Activated B cell treated with CpG ODN at 0.5 μM for 24 hours (primary cell): ENCODE measurements around the gene PTPRK. TPM values are rescaled to one million over a fixed set of nuclear protein-coding genes. Genes with fewer than 3 reads are reported as not detected.

Experiments used
- ATAC-seq: fragments of 200-7000 bp; cut with Tn5 transposase; one replicate; pipeline ENCODE4 v1.10.0; 2021; ENCODE audit warnings: low read depth, mild to moderate bottlenecking, moderate library complexity
- CTCF ChIA-PET: fragments of 350-600 bp; sonication (Branson Sonifier 250); formaldehyde crosslinking; loops from one replicate; lab custom pipeline; 2021; ENCODE audit warnings: antibody characterized with exemption; lab: Charles Lee
- POLR2A ChIA-PET: fragments of 350-600 bp; sonication (Branson Sonifier 250); formaldehyde crosslinking; loops from one replicate; lab custom pipeline; 2021; ENCODE audit warnings: antibody characterized with exemption; lab: Charles Lee
- DNase-seq: peaks from one replicate; pipeline ENCODE4 v3.0.0; 2022
- H3K27ac Mint-ChIP-seq: one replicate; pipeline ENCODE4 v1.8.0; 2020; ENCODE audit warnings: mixed read lengths
- H3K27me3 Mint-ChIP-seq: one replicate; pipeline ENCODE4 v1.8.0; 2021; ENCODE audit warnings: mixed read lengths
- H3K36me3 Mint-ChIP-seq: one replicate; pipeline ENCODE4 v1.8.0; 2021; ENCODE audit warnings: low read depth, mixed read lengths
- H3K4me1 Mint-ChIP-seq: one replicate; pipeline ENCODE4 v1.8.0; 2021; ENCODE audit warnings: mixed read lengths
- H3K4me3 Mint-ChIP-seq: one replicate; pipeline ENCODE4 v1.8.0; 2020; ENCODE audit warnings: mild to moderate bottlenecking, mixed read lengths
- H3K9me3 Mint-ChIP-seq: one replicate; pipeline ENCODE4 v1.8.0; 2020; ENCODE audit warnings: mixed read lengths
- CTCF ChIP-seq: fragments of 200-600 bp; IDR thresholded peaks from one replicate; pipeline ENCODE4 v1.8.0; 2022; ENCODE audit warnings: antibody characterized with exemption, mild to moderate bottlenecking
- intact Hi-C: fragments of 100-400 bp; cut with micrococcal nuclease; formaldehyde crosslinking; loops from one replicate; pipeline ENCODE4 v1.15.1; 2024
- total RNA-seq: library from RNA; stranded (reverse); gene quantifications from 2 replicates; pipeline ENCODE4 v1.2.3, GENCODE V29; 2022

Gene PTPRK
- total RNA-seq, 1 donor from 2014 or later = 14.2 TPM

DNA sequence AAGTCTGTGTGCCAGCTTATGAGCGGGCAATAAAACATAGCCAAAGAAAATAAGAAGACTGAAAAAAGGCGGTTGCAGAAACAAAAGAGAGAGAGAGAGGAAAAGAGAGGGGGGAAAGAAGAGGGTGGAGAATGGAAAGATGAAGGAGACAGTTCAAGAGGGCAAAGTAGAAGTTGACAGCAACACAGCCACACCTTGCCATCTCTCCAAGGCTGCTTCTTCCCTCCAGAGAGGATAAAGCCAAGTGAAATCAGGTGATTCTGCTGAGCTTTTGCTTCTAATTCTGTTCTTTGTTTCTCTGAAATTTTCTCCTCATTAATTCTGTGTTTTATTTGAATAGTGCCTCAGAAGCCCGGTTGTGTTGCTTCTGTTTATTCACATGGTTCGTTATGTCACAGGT, 48.5 kb downstream of the PTPRK start:
- no peak for TF ChIP-seq CTCF
- Mint-ChIP-seq H3K36me3 (no peaks in the 10 kb centered on the region), H3K27ac (no peak overlapping the region), H3K4me1 (no peaks in the 10 kb centered on the region), H3K9me3 (no peaks in the 10 kb centered on the region), H3K27me3 (no peaks in the 10 kb centered on the region), H3K4me3 (no peak overlapping the region)
- ChIA-PET POLR2A (no interaction called here), CTCF (no interaction called here)
- no peak for ATAC-seq
- no peak for DNase-seq
- intact Hi-C loops = no loop called here

DNA sequence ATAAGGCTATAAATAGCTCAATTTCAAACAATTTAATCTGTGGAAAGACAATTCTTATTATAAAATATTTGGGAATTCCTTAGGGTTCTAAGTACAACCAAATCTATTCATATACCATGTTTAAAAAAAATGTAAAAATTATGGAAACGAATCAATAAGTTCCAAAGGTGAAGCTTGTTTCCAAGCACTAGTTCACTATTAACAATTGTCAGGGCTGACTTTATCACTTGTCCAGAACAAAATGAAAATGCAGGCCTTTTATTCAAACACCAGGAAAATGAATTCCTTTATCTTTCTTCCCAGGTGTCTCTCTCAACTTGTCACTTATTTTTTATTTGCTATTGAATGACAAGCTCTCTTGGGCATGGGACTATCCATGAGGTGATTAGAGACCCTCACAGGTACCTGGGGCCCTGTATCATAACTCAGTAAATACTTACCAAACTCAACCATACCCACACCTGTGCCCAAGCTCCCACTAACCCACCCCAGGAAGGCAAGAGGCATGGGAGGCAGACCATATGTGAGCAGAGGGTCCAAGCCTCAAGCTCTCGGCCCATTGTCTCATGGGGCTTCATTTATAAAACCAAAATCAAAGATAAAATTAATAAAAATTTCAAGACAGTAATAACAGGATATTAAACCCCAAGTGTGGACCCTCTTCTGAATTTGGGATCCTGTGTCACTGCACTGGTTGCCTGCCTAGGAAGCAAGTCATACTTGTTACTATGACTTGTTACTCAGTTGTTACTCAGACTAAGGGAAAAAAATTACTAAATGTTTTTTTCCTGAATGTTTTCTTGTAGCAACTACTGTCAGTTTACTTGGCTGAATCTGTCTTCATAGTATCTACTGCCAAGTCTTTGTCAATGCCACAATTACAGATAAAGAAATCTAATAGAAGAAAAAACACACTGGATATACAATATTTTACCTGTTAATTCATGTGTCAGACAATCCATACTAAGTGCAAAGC, 54.7 kb downstream of the PTPRK start:
- H3K4me1 Mint-ChIP-seq = no peaks in the 10 kb centered on the region
- ATAC-seq = no peak
- intact Hi-C loops = no loop called here
- no peaks in the 10 kb centered on the region for H3K27me3 Mint-ChIP-seq
- H3K4me3 Mint-ChIP-seq = no peak overlapping the region
- TF ChIP-seq CTCF = no peak
- CTCF ChIA-PET = no interaction called here
- POLR2A ChIA-PET = no interaction called here
- DNase-seq = no peak
- no peak overlapping the region for H3K27ac Mint-ChIP-seq
- no peaks in the 10 kb centered on the region for H3K36me3 Mint-ChIP-seq
- H3K9me3 Mint-ChIP-seq = no peaks in the 10 kb centered on the region

DNA sequence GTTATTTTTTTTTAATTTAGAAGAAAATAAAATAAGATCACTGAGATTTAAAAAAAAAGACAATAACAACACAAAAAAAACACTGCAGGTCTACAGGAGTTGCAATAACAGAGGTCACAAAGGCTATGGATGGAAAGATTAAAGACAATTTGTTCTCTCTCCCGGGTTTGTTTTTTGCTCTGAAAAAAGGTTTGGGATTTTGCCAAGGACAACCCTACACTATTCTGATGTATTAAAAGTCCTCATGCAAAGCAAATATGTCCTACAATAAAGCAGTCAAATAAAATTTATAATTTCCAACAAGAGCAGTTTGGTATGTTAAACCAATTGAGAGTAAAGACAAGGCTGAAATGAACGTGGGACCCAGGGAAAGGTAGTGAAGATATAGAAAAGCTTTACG, 55.6 kb downstream of the PTPRK start:
- ChIA-PET CTCF (no interaction called here), POLR2A (no interaction called here)
- TF ChIP-seq CTCF = no peak
- ATAC-seq = no peak
- no peak for DNase-seq
- Mint-ChIP-seq H3K36me3 (no peaks in the 10 kb centered on the region), H3K4me3 (no peak overlapping the region), H3K9me3 (no peaks in the 10 kb centered on the region), H3K4me1 (no peaks in the 10 kb centered on the region), H3K27me3 (no peaks in the 10 kb centered on the region), H3K27ac (no peak overlapping the region)
- intact Hi-C loops = no loop called here

DNA sequence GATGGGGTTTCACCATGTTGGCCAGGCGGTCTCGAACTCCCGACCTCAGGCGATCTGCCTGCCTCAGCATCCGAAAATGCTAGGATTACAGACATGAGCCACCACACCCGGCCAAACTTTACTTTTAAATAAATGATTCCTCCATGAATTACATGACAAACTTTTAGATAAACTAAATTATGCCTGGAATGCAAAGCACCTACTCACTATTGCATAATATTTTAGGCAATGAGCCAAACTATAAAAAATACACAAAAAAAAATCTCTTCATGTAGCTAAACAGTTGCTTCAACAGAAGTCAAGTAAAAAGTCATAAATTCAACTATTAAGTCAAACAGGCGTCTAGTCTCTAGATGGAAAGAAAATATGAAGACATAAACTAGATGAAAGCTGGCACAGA, 56.5 kb downstream of the PTPRK start:
- CTCF ChIA-PET = interaction anchor here (0.6 kb wide), 1 partner anchor 920 kb away, joined by 4 read pairs; no protein-coding TSS in a partner anchor
- intact Hi-C loops = no loop called here
- H3K27me3 Mint-ChIP-seq = no peaks in the 10 kb centered on the region
- no peak for DNase-seq
- H3K36me3 Mint-ChIP-seq = no peaks in the 10 kb centered on the region
- POLR2A ChIA-PET = no interaction called here
- H3K4me1 Mint-ChIP-seq = no peaks in the 10 kb centered on the region
- no peak overlapping the region for H3K27ac Mint-ChIP-seq
- no peak overlapping the region for H3K4me3 Mint-ChIP-seq
- TF ChIP-seq CTCF = no peak
- H3K9me3 Mint-ChIP-seq = no peaks in the 10 kb centered on the region
- no peak for ATAC-seq

- intact Hi-C loops = no loop called here
- Mint-ChIP-seq H3K4me1 (no peaks in the 10 kb centered on the region), H3K9me3 (no peaks in the 10 kb centered on the region), H3K4me3 (no peak overlapping the region), H3K27me3 (no peaks in the 10 kb centered on the region), H3K27ac (no peak overlapping the region), H3K36me3 (no peaks in the 10 kb centered on the region)
- DNase-seq (no peak), ATAC-seq (no peak)
- POLR2A ChIA-PET = no interaction called here
- CTCF ChIA-PET = no interaction called here
- no peak for TF ChIP-seq CTCF
Observed at GRCh38 chr6:128461501-128461900, 58.9 kb downstream of the PTPRK start.
